A673 (cell line): Measurements from ENCODE around the gene GALNT13.

Experiments
- EZH2 ChIP-seq: fragments of 200-600 bp; sonication (generic); IDR thresholded peaks from 2 replicates; pipeline ENCODE4 v1.6.1; 2017; ENCODE audit warnings: borderline replicate concordance, low read depth, mild to moderate bottlenecking, mixed read lengths, antibody characterized with exemption, low read length; ENCODE audit not compliant: poor library complexity, severe bottlenecking
- TF ChIP-seq, protein P1 (sequence below): fragments of 300-800, 200-600 bp; sonication (generic); conservative IDR thresholded peaks from 2 replicates; pipeline ENCODE4 v1.5.1; 2017; ENCODE audit warnings: low read depth, mild to moderate bottlenecking, antibody characterized with exemption, low read length, moderate library complexity, mixed read lengths

DNA sequence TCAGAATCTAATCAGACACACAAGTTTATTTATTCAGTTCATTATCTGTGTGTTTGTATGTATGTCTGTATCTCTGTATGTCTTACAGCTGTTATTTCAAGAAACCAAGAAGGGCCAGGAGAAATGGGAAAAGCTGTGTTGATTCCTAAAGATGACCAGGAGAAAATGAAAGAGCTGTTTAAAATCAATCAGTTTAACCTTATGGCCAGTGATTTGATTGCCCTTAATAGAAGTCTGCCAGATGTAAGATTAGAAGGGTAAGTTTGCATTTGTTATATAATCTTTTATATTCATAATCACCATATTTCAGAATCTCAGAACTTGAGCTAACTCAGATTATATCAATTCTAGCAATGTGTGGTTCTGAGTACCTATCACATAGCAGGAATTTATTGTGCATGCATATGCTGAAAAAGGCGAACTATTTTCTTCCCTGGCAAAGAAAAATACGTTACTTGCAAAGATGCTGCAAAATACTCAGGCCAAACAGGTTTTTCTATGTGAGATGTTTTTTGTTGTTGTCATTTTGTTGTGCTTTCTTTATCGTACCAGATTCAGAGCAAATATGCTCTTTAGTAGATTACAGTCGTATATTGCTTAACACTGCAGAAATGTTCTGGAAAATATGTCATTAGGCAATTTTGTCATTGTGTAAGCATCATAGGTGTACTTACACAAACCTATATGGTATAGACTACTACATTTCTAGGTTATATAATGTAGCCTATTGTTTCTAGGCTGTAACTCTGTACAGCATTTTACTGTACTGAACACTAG lies 268.7 kb downstream of the GALNT13 start:
- TF ChIP-seq, protein P1, sequence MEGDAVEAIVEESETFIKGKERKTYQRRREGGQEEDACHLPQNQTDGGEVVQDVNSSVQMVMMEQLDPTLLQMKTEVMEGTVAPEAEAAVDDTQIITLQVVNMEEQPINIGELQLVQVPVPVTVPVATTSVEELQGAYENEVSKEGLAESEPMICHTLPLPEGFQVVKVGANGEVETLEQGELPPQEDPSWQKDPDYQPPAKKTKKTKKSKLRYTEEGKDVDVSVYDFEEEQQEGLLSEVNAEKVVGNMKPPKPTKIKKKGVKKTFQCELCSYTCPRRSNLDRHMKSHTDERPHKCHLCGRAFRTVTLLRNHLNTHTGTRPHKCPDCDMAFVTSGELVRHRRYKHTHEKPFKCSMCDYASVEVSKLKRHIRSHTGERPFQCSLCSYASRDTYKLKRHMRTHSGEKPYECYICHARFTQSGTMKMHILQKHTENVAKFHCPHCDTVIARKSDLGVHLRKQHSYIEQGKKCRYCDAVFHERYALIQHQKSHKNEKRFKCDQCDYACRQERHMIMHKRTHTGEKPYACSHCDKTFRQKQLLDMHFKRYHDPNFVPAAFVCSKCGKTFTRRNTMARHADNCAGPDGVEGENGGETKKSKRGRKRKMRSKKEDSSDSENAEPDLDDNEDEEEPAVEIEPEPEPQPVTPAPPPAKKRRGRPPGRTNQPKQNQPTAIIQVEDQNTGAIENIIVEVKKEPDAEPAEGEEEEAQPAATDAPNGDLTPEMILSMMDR: no peak
- TF ChIP-seq EZH2: no peak
